ENCODE results near the gene AHDC1.

The AHDC1 gene

DNA sequence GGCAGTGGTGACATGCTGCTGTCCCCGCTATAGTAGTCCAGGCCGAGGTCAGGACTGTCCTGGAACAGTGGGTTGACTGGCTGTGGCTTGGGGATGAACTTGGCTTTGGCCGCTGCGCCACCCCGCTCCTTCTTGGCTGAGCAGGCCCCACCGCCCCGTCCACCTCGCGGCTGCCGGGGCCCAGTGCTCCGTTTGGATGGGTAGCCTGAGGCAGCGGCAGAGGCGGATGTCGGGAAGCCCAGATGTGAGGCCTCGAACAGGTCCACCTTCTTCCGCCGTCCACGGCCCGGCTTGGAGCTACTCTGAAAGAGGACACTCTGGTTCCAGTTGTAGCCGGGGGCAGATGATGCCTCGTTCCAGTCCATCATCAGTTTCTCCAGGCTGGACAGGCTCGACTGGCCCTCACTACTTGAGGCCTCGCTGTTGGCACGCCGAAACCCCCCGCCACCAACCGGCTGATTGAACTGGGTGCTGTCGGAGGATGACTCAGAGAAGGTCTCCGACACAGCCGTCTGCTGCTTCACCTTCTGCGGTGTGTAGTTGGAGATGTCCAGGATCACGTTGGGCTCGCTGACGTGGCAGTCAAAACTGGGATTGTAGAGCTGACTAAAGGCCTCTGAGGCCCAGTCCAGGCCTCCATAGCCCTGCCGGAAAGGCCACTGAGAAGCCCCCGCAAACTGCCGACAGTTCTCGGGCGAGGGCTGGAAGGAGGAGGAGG lies 55.6 kb downstream of the AHDC1 start:
- H3K9me3 ChIP-seq = no peaks in the 10 kb centered on the region
- H3K4me3 ChIP-seq (ENCODE audit: low read depth in 1 of 2, low read length in 1 of 2) = no peak overlapping the region
- H3K27me3 ChIP-seq = no peaks in the 10 kb centered on the region
- TF ChIP-seq, protein P1, sequence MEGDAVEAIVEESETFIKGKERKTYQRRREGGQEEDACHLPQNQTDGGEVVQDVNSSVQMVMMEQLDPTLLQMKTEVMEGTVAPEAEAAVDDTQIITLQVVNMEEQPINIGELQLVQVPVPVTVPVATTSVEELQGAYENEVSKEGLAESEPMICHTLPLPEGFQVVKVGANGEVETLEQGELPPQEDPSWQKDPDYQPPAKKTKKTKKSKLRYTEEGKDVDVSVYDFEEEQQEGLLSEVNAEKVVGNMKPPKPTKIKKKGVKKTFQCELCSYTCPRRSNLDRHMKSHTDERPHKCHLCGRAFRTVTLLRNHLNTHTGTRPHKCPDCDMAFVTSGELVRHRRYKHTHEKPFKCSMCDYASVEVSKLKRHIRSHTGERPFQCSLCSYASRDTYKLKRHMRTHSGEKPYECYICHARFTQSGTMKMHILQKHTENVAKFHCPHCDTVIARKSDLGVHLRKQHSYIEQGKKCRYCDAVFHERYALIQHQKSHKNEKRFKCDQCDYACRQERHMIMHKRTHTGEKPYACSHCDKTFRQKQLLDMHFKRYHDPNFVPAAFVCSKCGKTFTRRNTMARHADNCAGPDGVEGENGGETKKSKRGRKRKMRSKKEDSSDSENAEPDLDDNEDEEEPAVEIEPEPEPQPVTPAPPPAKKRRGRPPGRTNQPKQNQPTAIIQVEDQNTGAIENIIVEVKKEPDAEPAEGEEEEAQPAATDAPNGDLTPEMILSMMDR (IDR thresholded peaks at IDR 0.05) = no peak
- no peak overlapping the region for H3K27ac ChIP-seq
- no peaks in the 10 kb centered on the region for H3K4me1 ChIP-seq (ENCODE audit: control insufficient read depth in 1 of 2, insufficient read depth in 1 of 2, low read depth in 1 of 2, low read length in 1 of 2)
- H3K36me3 ChIP-seq = no peaks in the 10 kb centered on the region

DNA sequence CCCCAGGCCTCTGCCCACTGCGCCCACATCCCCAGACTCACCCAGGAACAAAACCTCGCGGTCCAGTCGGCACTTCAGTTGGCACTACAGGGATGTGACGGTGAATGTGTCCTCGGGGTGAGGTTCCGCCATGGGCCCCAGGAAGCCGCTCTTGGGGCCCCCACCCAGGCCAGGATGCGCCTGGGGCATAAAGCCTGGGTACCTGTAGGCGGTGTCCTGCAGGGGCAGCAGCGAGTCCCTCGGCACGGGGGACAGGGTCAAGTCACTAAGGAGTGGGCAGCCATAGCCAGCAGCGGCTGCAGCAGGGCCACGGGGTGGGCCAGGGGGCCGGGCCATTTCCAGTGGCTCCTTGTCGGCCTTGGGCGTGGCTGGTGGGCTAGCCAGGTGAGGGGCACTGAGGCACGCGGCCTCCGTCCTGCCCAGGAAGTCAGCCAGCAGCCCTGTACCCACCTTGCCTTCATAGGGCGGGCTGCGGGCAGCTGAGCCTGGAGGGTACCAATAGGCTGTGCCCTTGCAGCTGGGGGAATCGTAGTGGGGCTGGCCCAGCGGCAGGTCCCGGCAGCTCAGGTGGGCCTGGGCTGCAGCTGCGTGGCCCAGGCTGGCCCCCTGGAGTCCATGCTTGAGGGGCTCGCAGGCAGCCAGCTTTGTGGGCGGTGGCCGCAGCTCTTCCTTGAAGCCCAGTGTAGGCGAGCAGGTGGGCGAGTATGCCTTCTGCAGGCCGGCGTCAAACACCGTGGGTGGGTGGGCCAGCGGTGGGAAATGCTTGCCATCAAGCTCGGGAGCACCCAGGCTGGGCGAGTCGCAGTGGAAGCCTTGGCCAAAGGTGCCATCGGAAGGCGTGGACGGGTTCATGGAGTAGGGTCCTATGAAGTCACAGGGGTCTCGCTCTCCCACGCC lies 56.5 kb downstream of the AHDC1 start:
- TF ChIP-seq, protein P1 (IDR thresholded peaks at IDR 0.05) = no peak
- Histone ChIP-seq H3K4me1 (ENCODE audit: control insufficient read depth in 1 of 2, insufficient read depth in 1 of 2, low read depth in 1 of 2, low read length in 1 of 2) (no peaks in the 10 kb centered on the region), H3K9me3 (no peaks in the 10 kb centered on the region), H3K27me3 (no peaks in the 10 kb centered on the region), H3K36me3 (no peaks in the 10 kb centered on the region), H3K4me3 (ENCODE audit: low read depth in 1 of 2, low read length in 1 of 2) (no peak overlapping the region), H3K27ac (no peak overlapping the region)

DNA sequence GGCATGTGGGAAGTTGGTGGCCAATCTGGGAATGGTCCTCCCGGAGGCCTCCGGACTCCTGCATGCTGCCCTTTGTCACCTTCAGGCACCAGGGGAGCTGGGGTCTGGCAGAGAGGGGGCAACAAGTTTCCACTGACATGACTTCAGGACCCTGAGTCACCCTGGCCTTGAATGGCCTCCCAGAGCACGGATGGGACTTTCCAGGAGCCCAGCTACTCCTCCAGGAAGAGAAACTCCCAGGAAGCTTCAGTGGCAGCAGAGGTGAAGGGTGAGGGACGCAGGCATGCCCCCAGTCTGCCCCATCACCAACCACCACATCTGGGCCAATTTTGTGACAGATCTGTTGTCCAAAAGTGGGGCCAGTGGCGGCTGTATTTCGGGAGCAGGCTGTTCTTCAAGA lies 58.1 kb downstream of the AHDC1 start:
- TF ChIP-seq, protein P1 (IDR thresholded peaks at IDR 0.05) = no peak
- Histone ChIP-seq H3K9me3 (no peaks in the 10 kb centered on the region), H3K4me3 (ENCODE audit: low read depth in 1 of 2, low read length in 1 of 2) (no peak overlapping the region), H3K36me3 (no peaks in the 10 kb centered on the region), H3K27ac (no peak overlapping the region), H3K4me1 (ENCODE audit: control insufficient read depth in 1 of 2, insufficient read depth in 1 of 2, low read depth in 1 of 2, low read length in 1 of 2) (no peaks in the 10 kb centered on the region), H3K27me3 (no peaks in the 10 kb centered on the region)

DNA sequence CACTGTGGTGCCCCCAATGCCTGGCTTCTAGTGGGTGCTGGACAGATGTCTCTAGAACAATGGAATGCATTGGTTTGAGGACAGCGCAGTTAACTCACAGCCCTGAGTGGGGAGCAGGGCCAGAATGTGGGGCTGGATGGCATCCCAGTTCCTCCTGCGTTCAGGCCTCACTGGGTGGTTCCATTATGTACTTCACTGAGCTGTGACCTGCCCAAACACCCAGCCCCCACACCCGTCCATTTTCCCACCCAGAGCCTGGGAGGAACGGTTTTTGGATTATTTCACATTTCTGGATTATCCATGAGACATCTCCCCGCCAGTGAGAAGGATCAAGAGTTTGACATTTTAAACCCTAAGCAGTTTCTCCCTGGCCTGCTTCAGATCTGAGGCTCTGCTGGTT lies 58.7 kb downstream of the AHDC1 start:
- H3K27ac ChIP-seq = no peak overlapping the region
- no peaks in the 10 kb centered on the region for H3K4me1 ChIP-seq (ENCODE audit: control insufficient read depth in 1 of 2, insufficient read depth in 1 of 2, low read depth in 1 of 2, low read length in 1 of 2)
- TF ChIP-seq, protein P1 (IDR thresholded peaks at IDR 0.05) = no peak
- no peak overlapping the region for H3K4me3 ChIP-seq (ENCODE audit: low read depth in 1 of 2, low read length in 1 of 2)
- no peaks in the 10 kb centered on the region for H3K27me3 ChIP-seq
- H3K36me3 ChIP-seq = no peaks in the 10 kb centered on the region
- H3K9me3 ChIP-seq = no peaks in the 10 kb centered on the region

DNA sequence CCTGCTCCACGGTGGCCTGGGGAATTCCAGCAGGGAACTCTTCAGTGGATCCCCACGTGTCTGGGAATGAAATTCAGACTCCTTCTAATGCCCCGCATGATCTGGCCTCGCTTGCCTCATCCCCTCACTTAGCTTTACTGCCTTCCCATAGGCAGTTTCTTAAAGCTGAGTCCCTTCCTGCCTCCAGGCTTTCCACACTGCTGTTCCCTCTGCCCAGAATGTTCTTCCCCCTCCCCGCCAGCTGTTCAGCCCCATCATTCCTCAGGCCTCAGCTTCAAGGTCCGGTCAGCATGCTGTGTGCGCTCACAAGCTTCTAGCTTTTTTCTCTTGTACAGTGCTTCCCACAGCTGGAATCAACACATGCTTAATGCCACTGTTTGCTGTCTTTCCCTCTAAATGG lies 59.1 kb downstream of the AHDC1 start:
- Histone ChIP-seq H3K4me3 (ENCODE audit: low read depth in 1 of 2, low read length in 1 of 2) (no peak overlapping the region), H3K27me3 (no peaks in the 10 kb centered on the region), H3K9me3 (no peaks in the 10 kb centered on the region), H3K4me1 (ENCODE audit: control insufficient read depth in 1 of 2, insufficient read depth in 1 of 2, low read depth in 1 of 2, low read length in 1 of 2) (no peaks in the 10 kb centered on the region), H3K27ac (no peak overlapping the region), H3K36me3 (no peaks in the 10 kb centered on the region)
- TF ChIP-seq, protein P1 (IDR thresholded peaks at IDR 0.05) = no peak
